Activated CD8-positive, alpha-beta memory T cell treated with anti-CD3 and anti-CD28 coated beads, Interleukin-2, amount 50 U/mL, for 48 hours (primary cell): Measurements from ENCODE around the gene FOXJ3.

Experiments used
- DNase-seq: peaks from one replicate; pipeline ENCODE4 v3.0.0-alpha.2; 2020

The FOXJ3 gene

DNA sequence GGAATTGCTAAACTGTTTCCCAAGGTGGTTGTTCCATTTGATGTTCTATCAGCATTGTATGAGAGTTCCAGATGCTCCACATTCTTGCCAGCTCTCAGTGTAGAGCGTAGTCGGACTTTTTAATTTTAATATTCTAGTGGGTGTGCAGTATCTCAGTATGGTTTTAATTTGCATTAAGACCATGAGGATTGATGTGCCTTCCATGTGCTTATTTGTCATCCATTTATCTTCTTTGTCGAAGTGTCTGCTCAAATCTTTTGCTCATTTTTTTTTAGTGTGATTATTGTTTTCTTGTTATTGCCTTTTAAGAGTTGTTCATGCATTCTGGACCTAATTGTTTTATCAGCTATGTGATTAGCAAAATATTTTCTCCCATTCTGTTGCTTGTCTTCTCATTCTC lies 195.6 kb downstream of the FOXJ3 start:
- DNase-seq = no peak

DNA sequence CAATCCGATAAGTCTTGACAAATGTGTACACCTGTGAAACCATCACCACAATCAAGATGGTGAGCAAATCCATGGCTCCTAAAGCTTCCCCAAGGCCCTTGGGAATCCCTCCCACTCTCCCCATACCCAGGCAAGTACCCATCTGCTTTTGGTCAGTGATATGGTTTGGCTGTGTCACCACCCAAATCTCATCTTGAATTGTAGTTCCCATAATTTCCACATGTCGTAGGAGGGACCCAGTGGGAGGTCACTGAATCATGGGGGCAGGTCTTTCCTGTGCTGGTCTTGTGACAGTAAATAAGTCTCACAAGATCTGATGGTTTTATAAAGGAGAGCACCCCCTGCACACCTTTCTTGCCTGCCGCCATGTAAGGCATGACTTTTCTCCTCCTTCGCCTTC lies 196.4 kb downstream of the FOXJ3 start:
- no peak for DNase-seq

DNA sequence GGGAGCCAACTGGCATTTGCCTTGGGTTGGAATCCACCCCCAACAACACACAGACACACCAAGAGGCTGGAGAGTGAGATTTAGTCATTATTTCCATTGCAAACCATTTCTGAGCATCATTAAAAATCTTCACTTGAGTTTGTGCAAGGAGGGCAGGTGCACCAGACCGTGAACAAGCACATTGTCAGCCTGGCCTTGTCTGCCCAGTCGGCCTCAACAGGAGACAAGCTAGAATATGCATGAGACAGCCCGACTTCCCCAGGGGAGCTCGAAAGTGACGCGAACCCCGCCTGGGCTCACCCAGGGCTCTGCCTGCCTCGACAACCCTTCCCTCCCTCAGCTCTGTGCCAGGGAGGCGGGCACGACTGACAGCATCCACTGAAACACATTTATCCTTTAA lies 197.3 kb downstream of the FOXJ3 start:
- no peak for DNase-seq

DNA sequence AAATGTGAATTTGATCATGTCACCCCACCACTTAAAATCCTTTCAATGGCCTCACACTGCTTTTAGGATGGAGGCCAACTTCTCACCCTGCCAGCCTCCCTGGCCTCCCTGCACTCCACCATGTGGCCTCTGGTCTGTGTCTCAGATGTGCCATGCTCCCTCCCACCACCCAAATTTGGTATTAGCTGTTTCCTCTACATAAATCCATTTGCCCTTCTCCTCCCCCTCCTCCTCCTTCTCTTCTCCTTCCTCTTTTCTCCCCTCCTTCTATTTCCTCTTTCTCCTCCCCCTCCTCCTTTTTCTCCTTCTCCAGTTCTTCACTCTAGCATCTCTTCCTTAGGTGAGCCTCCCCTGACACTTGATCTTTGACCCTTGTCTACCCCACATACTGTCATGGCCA lies 198.6 kb downstream of the FOXJ3 start:
- no peak for DNase-seq

DNA sequence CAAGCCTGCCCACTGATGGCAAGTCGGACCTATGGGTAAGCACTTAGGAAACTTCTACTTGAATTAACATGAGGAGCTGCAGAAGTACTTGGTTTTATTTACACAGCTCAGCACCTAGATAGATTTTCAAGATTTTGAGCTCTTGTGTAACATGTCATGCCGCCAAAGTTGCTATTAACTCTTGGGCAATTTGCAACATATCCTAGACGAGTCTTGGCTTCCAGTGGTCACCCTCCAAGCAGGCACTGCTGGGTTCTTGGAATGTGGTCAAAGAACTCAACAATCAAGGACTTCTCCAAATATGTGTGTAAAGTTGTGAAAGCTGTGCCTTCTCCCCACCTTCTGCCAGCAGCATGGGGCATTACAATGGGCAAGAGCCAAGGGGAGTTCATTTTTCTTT lies 199.6 kb downstream of the FOXJ3 start:
- DNase-seq = no peak

DNA sequence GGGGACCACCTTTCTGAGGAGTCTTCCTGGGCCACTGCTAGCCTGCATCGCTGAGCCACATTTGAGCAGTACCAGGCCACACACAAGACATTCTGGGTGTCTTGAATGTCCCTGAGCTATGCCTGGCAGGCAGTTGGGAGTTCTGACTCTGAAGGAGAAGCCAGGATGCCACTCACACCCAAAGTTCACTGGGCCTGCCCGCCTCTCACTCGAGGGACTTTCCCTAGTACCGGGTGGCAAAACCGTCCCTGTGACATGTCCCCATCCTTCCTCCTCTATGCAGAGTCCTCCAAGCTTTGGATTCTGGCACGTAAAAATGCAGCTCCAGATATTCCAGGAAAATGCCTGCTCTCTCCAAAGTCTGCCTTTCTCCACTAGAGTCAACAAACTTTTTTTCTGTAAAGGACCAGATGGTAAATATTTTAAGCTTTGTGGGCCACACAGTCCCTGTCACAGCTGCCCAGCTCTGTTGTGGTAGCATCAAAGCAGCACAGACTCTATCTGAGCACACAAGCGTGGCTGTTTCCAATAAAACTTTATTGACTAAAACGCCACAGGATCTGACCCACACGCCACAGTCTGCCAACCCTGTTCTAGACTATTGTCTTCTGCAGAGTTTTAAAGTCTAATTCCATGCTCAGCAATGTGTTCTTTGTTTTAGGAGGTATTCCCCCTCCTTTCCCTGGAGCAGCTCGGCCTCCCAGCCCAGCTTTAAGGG lies 201.1 kb downstream of the FOXJ3 start:
- DNase-seq = no peak

DNA sequence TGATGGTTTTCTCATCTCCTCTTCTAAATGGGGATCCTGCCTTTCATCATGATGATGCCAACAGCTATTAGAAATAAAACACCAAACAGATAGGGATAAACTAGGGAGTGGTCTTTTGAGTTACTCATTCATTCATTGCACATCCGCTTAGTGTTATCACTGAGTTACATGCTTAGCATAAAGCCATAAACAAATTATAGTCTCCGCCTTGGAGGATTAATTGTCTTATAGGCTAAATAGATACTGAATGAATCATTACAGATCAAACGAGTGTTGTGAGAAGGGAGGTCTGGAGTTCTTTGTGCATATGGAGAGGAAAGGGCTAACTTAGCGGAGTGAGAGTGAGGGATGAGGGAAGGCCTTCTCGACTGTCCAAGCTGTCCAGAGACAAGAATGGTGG lies 201.6 kb downstream of the FOXJ3 start:
- no peak for DNase-seq

DNA sequence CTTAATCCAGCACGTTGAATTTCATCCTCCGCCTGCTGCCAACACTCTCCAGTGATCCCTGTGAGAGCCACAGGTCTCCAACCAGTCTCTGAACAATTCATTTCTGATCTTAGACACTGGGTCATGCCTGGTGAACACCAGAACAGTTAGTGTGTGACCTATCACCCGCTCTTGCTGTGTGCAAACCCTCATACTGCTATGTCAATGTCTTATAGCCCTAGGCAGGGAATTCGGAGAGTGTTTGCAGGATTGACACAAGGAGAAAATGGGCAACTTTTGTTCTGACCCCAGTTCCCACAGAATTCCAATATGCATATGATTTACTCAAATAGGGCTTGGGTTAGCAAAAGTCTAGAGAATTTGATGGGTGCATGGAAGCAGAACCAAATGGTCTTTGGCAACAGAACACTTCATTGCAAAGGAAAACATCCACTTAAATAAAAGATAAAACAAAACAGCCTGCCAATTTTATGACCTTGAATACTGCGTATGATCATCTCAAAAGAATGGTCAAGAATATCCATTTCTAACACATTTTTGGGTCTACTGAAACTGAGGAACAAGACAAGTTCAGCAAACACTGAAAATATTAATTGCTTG lies 204.9 kb downstream of the FOXJ3 start:
- no peak for DNase-seq

DNA sequence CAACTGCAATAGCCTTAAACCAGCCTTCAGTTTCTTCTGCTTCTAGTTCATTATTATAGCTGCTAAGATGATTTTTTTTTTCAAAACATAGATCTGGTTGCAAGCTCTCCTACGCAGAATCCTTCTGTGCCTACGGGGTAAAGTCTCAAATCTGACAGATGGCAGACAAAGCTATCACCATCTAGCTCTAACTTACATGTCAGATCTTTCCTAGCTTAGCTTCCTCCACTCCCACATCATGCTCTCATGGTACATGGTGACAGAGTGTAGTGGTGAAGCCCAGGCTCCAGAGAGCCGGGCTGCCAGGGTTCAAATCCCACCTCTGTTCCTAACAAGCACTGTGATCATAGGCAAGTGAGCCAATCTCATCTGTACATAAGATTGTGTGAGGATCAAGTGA lies 206.1 kb downstream of the FOXJ3 start:
- no peak for DNase-seq

DNA sequence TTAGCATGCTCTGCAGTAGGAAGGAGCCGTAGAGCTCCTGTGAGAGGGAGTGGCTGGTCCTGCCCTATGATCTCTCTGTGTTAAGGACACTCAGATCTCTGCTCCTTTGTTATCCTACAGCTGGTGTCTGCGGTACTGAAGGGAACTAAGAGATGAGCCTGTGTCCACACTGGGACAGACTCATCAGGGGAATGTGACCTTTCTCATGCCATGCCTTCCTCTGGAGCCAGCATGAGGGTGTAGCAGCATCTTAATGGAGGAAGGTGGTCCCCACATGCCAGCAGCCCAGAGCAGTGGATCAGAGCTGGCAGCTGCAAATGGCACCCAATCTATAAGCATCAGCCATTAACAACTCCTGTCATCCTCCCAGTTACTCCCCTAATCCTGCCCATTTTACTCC lies 206.5 kb downstream of the FOXJ3 start:
- DNase-seq = no peak

DNA sequence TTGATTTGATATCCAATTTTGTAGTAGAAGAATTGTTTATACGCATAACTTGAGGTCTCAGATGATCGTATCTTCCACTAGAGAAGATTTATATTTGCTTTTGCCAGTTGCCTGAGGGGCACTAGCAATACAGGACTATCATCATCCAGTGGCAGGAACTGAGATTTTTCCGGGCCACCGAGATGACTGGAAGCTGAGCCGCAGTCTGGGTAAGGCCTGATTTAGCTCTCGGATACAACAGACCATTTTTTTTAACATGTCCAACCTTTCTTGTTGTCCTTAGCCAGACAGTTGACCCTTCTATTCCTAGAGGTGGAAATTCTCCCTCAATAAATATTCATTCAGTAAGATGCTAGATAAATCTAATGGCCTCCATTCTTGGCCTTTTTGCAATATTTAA lies 207.3 kb downstream of the FOXJ3 start:
- DNase-seq = no peak
